ENCODE data around the gene METAP1.
"Not testable (repeated sequence)": the region's sequence is repeated elsewhere in the genome, so short reads cannot be mapped to it uniquely, and the experiment has no call there.

Gene METAP1

GRCh38 chr4:98995183-98996055, at the start of gene METAP1:
Gene METAP1, plus strand, starts transcription at chr4:98995721. Its CDS starts 33 bp downstream, at chr4:98995754.
- peak; percentile 98 for DNase-seq (ENCODE audit: low spot score)

- DNase-seq (ENCODE audit: low spot score) = no peak
These were observed 49.2 kb upstream of the METAP1 start for GRCh38 chr4:98946359-98946758.

GRCh38 chr4:98950925-98951324, 44.6 kb upstream of the METAP1 start:
- DNase-seq (ENCODE audit: low spot score) = no peak

GRCh38 chr4:98951710-98952109, 43.8 kb upstream of the METAP1 start:
- DNase-seq (ENCODE audit: low spot score) = no peak

GRCh38 chr4:98955229-98955628, 40.3 kb upstream of the METAP1 start:
- DNase-seq (ENCODE audit: low spot score) = no peak

- no peak for DNase-seq (ENCODE audit: low spot score)
These were observed 37.5 kb upstream of the METAP1 start for GRCh38 chr4:98958065-98958464.

- DNase-seq (ENCODE audit: low spot score) = no peak
These were observed 36.1 kb upstream of the METAP1 start for GRCh38 chr4:98959411-98959810.

GRCh38 chr4:98961770-98962169, 33.8 kb upstream of the METAP1 start:
- DNase-seq (ENCODE audit: low spot score) = no peak

GRCh38 chr4:98963538-98964433, 31.7 kb upstream of the METAP1 start:
- no peak for DNase-seq (ENCODE audit: low spot score)

- no peak for DNase-seq (ENCODE audit: low spot score)
These were observed 28.6 kb upstream of the METAP1 start for GRCh38 chr4:98966926-98967325.

- no peak for DNase-seq (ENCODE audit: low spot score)
These were observed 27.7 kb upstream of the METAP1 start for GRCh38 chr4:98967786-98968329.

GRCh38 chr4:98969878-98970785, 25.4 kb upstream of the METAP1 start:
- no peak for DNase-seq (ENCODE audit: low spot score)

- no peak for DNase-seq (ENCODE audit: low spot score)
These were observed 18.8 kb upstream of the METAP1 start for GRCh38 chr4:98976716-98977115.

GRCh38 chr4:98977557-98977956, 18.0 kb upstream of the METAP1 start:
- no peak for DNase-seq (ENCODE audit: low spot score)

- DNase-seq (ENCODE audit: low spot score) = no peak
These were observed 7.8 kb upstream of the METAP1 start for GRCh38 chr4:98987720-98988119.

- not testable (repeated sequence) for DNase-seq (ENCODE audit: low spot score)
These were observed 2.7 kb upstream of the METAP1 start for GRCh38 chr4:98992835-98993234.

GRCh38 chr4:98993419-98994071, 2.0 kb upstream of the METAP1 start:
- DNase-seq (ENCODE audit: low spot score) = no peak

- DNase-seq (ENCODE audit: low spot score) = no peak
These were observed 893 bp upstream of the METAP1 start for GRCh38 chr4:98994474-98995182.

GRCh38 chr4:98996056-98996764, 689 bp downstream of the METAP1 start:
- no peak for DNase-seq (ENCODE audit: low spot score)

- DNase-seq (ENCODE audit: low spot score) = no peak
These were observed 1.2 kb downstream of the METAP1 start for GRCh38 chr4:98996765-98997068.
